ENCODE measurements around the gene PIGT. TPM values are rescaled to one million over a fixed set of nuclear protein-coding genes. Genes with fewer than 3 reads are reported as not detected.

The PIGT gene
- total and polyA plus RNA-seq, 10 donors, result 42.5 to 82.8 (median 63.6) TPM

DNA sequence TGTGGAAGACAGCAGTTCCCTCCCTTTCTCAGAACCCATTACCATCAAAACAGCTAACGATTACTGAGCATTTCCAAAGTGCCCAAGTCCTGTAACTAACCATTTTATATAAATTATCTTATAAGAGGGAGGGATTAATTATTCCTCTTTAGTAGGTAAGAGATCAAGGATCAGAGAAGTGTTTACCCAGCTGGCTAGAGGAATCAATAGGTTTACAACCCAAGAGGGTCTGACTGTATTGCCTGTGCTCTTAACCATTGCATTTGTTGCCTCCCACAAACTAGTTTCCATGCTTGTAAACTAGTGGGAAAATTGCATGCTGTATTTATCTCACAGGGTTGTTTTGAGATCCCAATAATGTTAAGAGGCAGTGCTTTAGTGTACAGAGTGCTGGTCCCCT lies 11.5 kb upstream of the PIGT start:
- DNase-seq, result no peak
- TF ChIP-seq, protein P1, sequence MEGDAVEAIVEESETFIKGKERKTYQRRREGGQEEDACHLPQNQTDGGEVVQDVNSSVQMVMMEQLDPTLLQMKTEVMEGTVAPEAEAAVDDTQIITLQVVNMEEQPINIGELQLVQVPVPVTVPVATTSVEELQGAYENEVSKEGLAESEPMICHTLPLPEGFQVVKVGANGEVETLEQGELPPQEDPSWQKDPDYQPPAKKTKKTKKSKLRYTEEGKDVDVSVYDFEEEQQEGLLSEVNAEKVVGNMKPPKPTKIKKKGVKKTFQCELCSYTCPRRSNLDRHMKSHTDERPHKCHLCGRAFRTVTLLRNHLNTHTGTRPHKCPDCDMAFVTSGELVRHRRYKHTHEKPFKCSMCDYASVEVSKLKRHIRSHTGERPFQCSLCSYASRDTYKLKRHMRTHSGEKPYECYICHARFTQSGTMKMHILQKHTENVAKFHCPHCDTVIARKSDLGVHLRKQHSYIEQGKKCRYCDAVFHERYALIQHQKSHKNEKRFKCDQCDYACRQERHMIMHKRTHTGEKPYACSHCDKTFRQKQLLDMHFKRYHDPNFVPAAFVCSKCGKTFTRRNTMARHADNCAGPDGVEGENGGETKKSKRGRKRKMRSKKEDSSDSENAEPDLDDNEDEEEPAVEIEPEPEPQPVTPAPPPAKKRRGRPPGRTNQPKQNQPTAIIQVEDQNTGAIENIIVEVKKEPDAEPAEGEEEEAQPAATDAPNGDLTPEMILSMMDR (IDR thresholded peaks at IDR 0.05 in 8 of 11, conservative IDR thresholded peaks at IDR 0.05 in 3 of 11), result no peak
- no peak for TF ChIP-seq POLR2AphosphoS5 (IDR thresholded peaks at IDR 0.05)
- TF ChIP-seq POLR2A (IDR thresholded peaks at IDR 0.05), result no peak
- WGBS, 5 donors, result 78 to 88% (median 80%) methylated on average over 1 of the region's 1 CpG
- Histone ChIP-seq H3K36me3 (peaks cover 0 to 15% (median 0%) of the 10 kb centered on the region in 6 donors), H3K27ac (no peak overlapping the region), H3K4me3 (no peak overlapping the region), H3K9me3 (peaks cover 4 to 26% (median 22%) of the 10 kb centered on the region in 8 donors), H3K4me1 (peaks cover 2 to 43% (median 33%) of the 10 kb centered on the region in 6 donors), H3K27me3 (replicated peaks in 1 of 7) (peaks cover 0 to 26% (median 4%) of the 10 kb centered on the region in 7 donors)
- intact Hi-C loops (cut with DNase I; ENCODE audit: low total_unique reads), result no loop called here

DNA sequence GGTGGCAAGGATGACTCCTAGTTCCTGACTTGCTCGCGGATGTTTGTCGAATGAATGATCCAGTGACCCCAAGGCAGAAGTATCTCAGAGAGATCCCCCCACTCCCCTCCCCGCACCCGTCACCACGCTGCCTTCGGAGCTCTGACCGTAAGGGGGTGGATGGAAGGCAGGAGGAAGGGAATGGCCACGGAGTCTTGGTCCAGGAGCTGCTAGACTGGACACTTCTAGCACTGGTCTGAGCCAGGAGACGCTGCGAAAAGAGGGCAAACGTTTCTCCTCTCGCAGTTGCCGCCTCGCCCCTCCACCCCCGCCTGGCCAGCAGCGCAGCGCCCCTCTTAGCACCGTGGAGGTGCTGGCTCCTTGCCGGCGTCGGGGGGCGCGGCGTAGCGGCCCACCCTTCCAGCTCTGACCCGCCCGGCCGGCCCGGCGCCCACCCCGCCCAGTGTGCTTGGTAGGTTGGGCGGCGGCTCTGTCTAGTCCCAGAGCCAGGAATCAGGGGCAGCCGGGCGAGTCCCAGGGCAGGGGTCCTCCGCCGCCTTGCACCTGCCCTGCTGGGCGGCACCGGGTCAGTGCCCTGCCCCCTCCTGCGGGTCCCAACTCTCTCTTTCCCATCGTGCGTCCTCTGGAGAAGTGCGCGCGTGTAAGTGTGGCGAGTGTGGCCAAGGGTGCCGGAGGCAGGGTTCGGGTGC lies 10.2 kb upstream of the PIGT start:
- 1 to 4% (median 2%) methylated on average over 14 to 49 of the region's 49 CpGs for WGBS, 5 donors
- peaks cover 0 to 26% (median 4%) of the 10 kb centered on the region in 7 donors for H3K27me3 ChIP-seq (replicated peaks in 1 of 7)
- no peak for TF ChIP-seq POLR2AphosphoS5 (IDR thresholded peaks at IDR 0.05)
- TF ChIP-seq POLR2A (IDR thresholded peaks at IDR 0.05), result no peak
- TF ChIP-seq, protein P1 (IDR thresholded peaks at IDR 0.05 in 8 of 11, conservative IDR thresholded peaks at IDR 0.05 in 3 of 11), result no peak
- H3K4me3 ChIP-seq, result peak overlapping the region; percentile 61 to 97 (median 76)
- H3K9me3 ChIP-seq, result peaks cover 3 to 13% (median 11%) of the 10 kb centered on the region in 8 donors
- H3K4me1 ChIP-seq, result peaks cover 2 to 43% (median 33%) of the 10 kb centered on the region in 6 donors
- H3K27ac ChIP-seq, result peak overlapping the region in 7 of 8 donors; percentile 50 to 87 (median 76)
- intact Hi-C loops (cut with DNase I; ENCODE audit: low total_unique reads), result no loop called here
- H3K36me3 ChIP-seq, result peaks cover 0 to 22% (median 7%) of the 10 kb centered on the region in 6 donors
- DNase-seq, result no peak

DNA sequence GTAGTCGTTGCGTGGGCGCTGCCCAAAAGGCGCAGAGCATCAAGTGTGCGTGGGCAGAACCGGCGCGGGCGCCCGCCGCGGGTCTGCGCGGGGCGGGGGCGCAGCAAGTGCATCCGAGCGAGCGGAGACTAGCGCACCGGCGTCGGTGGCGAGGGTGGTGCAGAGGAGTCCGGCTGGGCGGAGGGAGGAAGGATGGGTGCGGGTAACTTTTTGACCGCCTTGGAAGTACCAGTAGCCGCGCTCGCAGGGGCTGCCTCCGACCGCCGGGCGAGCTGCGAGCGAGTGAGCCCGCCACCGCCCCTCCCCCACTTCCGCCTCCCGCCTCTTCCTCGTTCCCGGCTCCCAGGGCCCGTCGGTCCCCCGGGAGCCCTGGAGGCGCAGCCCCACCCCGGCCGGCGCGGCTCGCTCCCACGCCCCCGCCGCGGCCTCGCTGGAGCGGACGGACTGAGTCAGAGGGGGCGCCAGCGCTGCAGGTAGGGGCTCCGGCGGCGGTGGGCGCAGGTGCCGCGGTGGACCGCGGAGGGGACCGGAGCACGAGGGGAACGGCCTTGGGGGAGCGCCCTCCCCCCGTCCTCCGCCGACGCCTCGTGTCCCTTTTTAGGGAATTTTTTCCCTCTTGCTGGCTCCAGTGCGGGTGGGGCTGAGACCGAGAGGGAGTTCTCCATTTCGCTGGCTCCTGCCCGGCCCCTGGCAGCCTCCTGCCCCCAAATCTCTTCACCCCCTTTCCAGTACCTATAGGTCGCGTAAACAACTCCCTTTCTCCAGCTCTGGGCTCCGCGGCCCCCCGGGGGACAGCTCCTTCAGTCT lies 9.5 kb upstream of the PIGT start:
- peak in 2 of 3 donors; percentile 44 to 54 for TF ChIP-seq POLR2AphosphoS5 (IDR thresholded peaks at IDR 0.05)
- no peak for TF ChIP-seq POLR2A (IDR thresholded peaks at IDR 0.05)
- intact Hi-C loops (cut with DNase I; ENCODE audit: low total_unique reads), result no loop called here
- Histone ChIP-seq H3K4me3 (peak overlapping the region; percentile 61 to 97 (median 76)), H3K27me3 (replicated peaks in 1 of 7) (peaks cover 0 to 26% (median 4%) of the 10 kb centered on the region in 7 donors), H3K9me3 (peaks cover 0 to 6% (median 3%) of the 10 kb centered on the region in 8 donors), H3K27ac (peak overlapping the region; percentile 50 to 87 (median 73)), H3K4me1 (peaks cover 2 to 43% (median 33%) of the 10 kb centered on the region in 6 donors), H3K36me3 (peaks cover 0 to 23% (median 7%) of the 10 kb centered on the region in 6 donors)
- DNase-seq, result peak; percentile 85
- 0 to 5% (median 1%) methylated on average over 25 to 87 of the region's 87 CpGs for WGBS, 5 donors

DNA sequence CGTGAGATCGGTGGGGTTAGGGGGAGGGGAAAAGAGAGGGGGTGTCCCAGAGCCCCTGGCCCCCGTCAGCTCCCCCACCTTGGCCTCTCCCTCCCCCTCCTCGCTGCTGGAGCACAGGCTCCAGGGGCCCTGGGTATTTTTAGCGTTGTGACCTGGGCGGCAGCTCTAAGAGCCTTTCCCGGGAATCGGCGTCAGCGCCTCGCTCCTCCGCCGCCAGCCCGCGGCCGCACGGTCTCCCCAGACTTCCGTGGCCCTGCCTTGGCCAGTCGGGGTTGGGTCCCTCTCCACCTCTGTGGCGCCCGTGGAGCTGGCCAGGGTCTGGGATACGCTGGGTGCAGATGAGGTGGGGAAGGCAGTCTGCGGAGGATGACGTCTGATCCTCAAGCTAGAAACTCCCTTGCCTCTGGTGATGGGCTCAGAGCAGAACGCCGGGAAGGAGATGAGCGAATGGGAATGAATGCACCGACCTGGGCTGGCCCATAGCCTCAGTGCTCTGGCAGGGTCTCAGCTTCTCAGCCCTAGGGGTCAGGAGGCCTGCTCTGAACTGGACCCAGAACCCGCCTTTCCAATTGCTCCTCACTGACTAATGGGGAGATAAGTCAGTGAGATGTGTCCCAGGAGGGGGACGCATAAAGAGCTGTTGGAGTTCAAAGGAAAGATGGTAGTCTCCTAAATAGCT lies 8.7 kb upstream of the PIGT start:
- H3K27ac ChIP-seq, result peak overlapping the region; percentile 50 to 87 (median 73)
- H3K36me3 ChIP-seq, result peaks cover 0 to 26% (median 7%) of the 10 kb centered on the region in 6 donors
- no peaks in the 10 kb centered on the region for H3K9me3 ChIP-seq
- H3K4me3 ChIP-seq, result peak overlapping the region; percentile 61 to 97 (median 76)
- peak; percentile 48 to 67 (median 59) for TF ChIP-seq POLR2AphosphoS5 (IDR thresholded peaks at IDR 0.05)
- TF ChIP-seq, protein P1 (IDR thresholded peaks at IDR 0.05 in 8 of 11, conservative IDR thresholded peaks at IDR 0.05 in 3 of 11), result no peak
- H3K27me3 ChIP-seq (replicated peaks in 1 of 7), result peaks cover 0 to 26% (median 4%) of the 10 kb centered on the region in 7 donors
- H3K4me1 ChIP-seq, result peaks cover 2 to 43% (median 33%) of the 10 kb centered on the region in 6 donors
- DNase-seq, result no peak
- 21 to 41% (median 27%) methylated on average over 23 to 30 of the region's 30 CpGs for WGBS, 5 donors
- intact Hi-C loops (cut with DNase I; ENCODE audit: low total_unique reads), result no loop called here

Measured in spleen (tissue), 11 donors.